Epithelial cell of proximal tubule (primary cell): ENCODE data around the gene CGNL1. TPM values are rescaled to one million over a fixed set of nuclear protein-coding genes. Genes with fewer than 3 reads are reported as not detected.

Experiments used
- DNase-seq: peaks from one replicate; pipeline ENCODE4 v3.0.0-alpha.2; 2011; ENCODE audit warnings: low read depth
- H3K4me3 ChIP-seq: 2 replicates; pipeline ENCODE4 v1.5.1; 2011; ENCODE audit warnings: low read depth, mild to moderate bottlenecking, low read length
- total RNA-seq: library from RNA; depleted of rRNA; stranded (reverse); fragments of >200 nt; gene quantifications from 2 replicates; pipeline ENCODE4 v1.2.3, GENCODE V29; 2015
- TF ChIP-seq, protein P1 (sequence below): conservative IDR thresholded peaks from 2 replicates; pipeline ENCODE4 v1.5.1; 2012; ENCODE audit warnings: low read depth, mild to moderate bottlenecking, low read length

CGNL1 gene
- total RNA-seq, 1 donor from 2014 or later, result 3.2 TPM

DNA sequence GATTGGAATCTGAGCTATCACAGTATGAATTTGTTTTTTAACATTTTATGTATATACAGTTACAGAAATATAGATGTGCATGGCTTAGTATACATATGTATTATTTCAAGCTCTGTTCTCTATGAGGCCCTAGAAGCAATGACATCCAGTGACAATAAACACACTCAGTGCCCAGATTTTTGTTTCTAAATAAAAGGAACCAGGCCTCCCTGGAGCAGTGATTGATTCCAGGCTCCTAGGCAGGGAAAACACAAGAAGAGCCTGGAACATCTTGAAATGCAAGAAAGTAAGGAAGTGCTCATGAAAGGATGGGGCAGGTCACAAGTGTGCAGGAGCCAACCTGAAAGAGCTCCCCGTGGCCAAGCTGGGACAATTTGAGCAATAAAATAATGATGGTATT, 18.5 kb upstream of the CGNL1 start:
- DNase-seq, result no peak
- H3K4me3 ChIP-seq, result no peak overlapping the region
- TF ChIP-seq, protein P1, sequence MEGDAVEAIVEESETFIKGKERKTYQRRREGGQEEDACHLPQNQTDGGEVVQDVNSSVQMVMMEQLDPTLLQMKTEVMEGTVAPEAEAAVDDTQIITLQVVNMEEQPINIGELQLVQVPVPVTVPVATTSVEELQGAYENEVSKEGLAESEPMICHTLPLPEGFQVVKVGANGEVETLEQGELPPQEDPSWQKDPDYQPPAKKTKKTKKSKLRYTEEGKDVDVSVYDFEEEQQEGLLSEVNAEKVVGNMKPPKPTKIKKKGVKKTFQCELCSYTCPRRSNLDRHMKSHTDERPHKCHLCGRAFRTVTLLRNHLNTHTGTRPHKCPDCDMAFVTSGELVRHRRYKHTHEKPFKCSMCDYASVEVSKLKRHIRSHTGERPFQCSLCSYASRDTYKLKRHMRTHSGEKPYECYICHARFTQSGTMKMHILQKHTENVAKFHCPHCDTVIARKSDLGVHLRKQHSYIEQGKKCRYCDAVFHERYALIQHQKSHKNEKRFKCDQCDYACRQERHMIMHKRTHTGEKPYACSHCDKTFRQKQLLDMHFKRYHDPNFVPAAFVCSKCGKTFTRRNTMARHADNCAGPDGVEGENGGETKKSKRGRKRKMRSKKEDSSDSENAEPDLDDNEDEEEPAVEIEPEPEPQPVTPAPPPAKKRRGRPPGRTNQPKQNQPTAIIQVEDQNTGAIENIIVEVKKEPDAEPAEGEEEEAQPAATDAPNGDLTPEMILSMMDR, result no peak

DNA sequence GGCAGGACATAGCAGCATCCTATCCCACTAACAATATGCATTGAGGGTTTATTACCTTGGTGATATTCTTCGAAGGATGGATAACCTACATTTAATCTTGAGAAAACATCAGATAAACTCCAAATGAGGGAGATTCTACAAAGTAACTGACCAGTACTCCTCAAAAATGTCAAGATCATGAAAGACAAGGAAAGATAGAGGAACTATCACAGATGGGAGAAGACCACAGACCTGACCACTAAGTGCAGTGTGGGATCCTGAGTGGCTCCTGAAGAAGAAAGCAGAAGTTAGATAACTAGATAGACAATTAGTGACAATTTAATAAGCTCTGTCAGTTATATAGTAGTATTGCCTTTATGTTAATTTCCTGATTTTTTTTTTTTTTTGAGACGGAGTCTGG, 17.7 kb upstream of the CGNL1 start:
- TF ChIP-seq, protein P1, result no peak
- DNase-seq, result no peak

GRCh38 chr15:57363661-57364060, 12.6 kb upstream of the CGNL1 start:
- no peak for DNase-seq
- no peak overlapping the region for H3K4me3 ChIP-seq
- TF ChIP-seq, protein P1, result no peak

More for the DNA sequence above, 17.7 kb upstream of the CGNL1 start:
- H3K4me3 ChIP-seq, result no peak overlapping the region

- no peak for DNase-seq
- TF ChIP-seq, protein P1, result peak; percentile 33
- H3K4me3 ChIP-seq, result no peak overlapping the region
Measured at GRCh38 chr15:57364282-57365007, 11.9 kb upstream of the CGNL1 start.

- no peak for DNase-seq
- H3K4me3 ChIP-seq, result no peak overlapping the region
- TF ChIP-seq, protein P1, result no peak
Measured at GRCh38 chr15:57367556-57367955, 8.7 kb upstream of the CGNL1 start.

DNA sequence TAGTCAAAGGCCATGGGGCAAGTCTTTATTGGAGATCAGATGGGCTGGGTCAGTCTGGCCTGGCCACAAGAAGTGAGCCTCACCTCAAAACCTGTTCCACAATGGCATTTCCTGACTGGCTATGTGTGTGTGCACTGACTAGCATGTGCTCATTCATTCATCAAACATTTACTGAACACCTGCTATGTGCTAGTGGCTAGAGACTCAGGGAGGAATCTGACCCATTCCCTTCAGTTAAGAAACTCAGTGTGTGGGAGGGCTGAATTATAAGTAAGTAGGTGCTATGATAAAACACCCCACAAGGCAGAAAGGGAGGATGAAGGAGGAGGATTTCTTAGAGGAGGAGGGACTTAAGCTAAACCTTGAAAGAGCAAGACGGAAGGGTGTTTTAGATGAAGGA, 5.4 kb upstream of the CGNL1 start:
- TF ChIP-seq, protein P1, result no peak
- no peak overlapping the region for H3K4me3 ChIP-seq
- DNase-seq, result no peak

DNA sequence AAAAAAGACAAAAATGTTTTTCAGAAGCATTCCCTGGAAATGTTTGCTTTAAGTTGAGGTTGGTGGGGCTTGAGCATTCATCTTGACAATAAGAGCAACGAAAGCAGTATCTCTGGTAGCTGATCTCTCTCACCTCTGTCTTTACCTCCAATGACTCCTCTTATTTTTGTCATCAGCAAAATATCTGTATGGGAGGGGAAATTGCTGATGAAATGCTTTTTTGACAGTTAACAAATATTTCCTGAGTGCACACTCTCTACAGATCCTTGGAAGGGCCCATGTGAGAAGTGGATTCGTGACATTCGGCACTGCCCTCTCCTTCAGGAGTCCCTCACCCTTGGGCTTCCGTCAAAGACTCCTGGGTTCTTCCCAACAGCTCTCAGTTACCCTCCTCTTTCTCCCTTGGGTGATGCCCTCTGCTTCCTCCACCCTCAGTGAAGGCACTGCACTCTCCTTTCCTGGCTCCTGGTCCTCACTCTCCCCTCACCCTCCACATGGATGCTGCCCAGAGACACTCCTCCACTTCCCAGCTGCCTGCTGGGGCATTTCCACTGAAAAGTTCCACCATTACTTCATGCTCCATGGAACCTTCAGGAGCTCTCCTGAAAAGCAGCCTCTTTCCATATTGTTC, 2.9 kb upstream of the CGNL1 start:
- H3K4me3 ChIP-seq, result no peak overlapping the region
- TF ChIP-seq, protein P1, result no peak
- DNase-seq, result no peak
